ENCODE measurements around the gene DST. TPM values are rescaled to one million over a fixed set of nuclear protein-coding genes. Genes with fewer than 3 reads are reported as not detected.

DST gene
- total and polyA plus RNA-seq, 2 donors (not counting 1 experiment from before 2014, with no cell fraction given) = 1.5 to 1.9 TPM

- TF ChIP-seq EZH2 (IDR thresholded peaks at IDR 0.05; ENCODE audit: borderline replicate concordance, insufficient read depth, low read depth, low read length, poor library complexity, severe bottlenecking) (no peak), CTCF (IDR thresholded peaks at IDR 0.05) (no peak)
- ChIA-PET CTCF (no interaction called here), POLR2A (no interaction called here)
- Histone ChIP-seq H4K20me1 (ENCODE audit: control insufficient read depth, insufficient read depth, low read length, poor library complexity, severe bottlenecking) (no peaks in the 10 kb centered on the region), H3K27me3 (replicated peaks in 1 of 4; ENCODE audit: control extremely low read depth in 1 of 4, control insufficient read depth in 3 of 4, insufficient read depth in 4 of 4, low read length in 3 of 4) (no peaks in the 10 kb centered on the region), H3K4me2 (replicated peaks; ENCODE audit: low read depth, low read length, poor library complexity, severe bottlenecking) (no peak overlapping the region), H3K4me3 (ENCODE audit: control extremely low read depth in 1 of 5, extremely low read depth in 1 of 5, insufficient read depth in 1 of 5, low read depth in 2 of 5, low read length in 4 of 5) (no peak overlapping the region), H3K27ac (ENCODE audit: low read length in 2 of 2) (no peak overlapping the region), H2AFZ (ENCODE audit: insufficient read depth, low read depth, low read length, poor library complexity, severe bottlenecking) (no peak overlapping the region), H3K9me3 (ENCODE audit: control extremely low read depth in 1 of 3, control insufficient read depth in 2 of 3, insufficient read depth in 1 of 3, low read length in 2 of 3) (no peaks in the 10 kb centered on the region), H3K79me2 (ENCODE audit: control insufficient read depth, insufficient read depth, low read length) (no peaks in the 10 kb centered on the region), H3K9ac (ENCODE audit: low read length) (no peak overlapping the region), H3K4me1 (ENCODE audit: control insufficient read depth in 2 of 2, insufficient read depth in 2 of 2, low read length in 2 of 2) (no peaks in the 10 kb centered on the region), H3K36me3 (replicated peaks in 1 of 2; ENCODE audit: control extremely low read depth in 1 of 2, control insufficient read depth in 1 of 2, extremely low read depth in 1 of 2, insufficient read depth in 2 of 2, low read length in 1 of 2) (no peaks in the 10 kb centered on the region)
- intact Hi-C loops (cut with micrococcal nuclease) = no loop called here
- H3K9me3 Mint-ChIP-seq (ENCODE audit: insufficient read depth) = no peaks in the 10 kb centered on the region
- no peak overlapping the region for H3K27ac Mint-ChIP-seq
- no CpG with 5 or more reads among the region's 1 CpG for WGBS (ENCODE audit: insufficient coverage)
- no peak for DNase-seq
- H3K27me3 Mint-ChIP-seq = peaks cover 5% of the 10 kb centered on the region
- H3K4me3 Mint-ChIP-seq = no peak overlapping the region
- no peak for ATAC-seq (ENCODE audit: low read depth)
- H3K4me1 Mint-ChIP-seq = no peaks in the 10 kb centered on the region
Observed at GRCh38 chr6:56652231-56652630, 9.5 kb upstream of the DST start.

DNA sequence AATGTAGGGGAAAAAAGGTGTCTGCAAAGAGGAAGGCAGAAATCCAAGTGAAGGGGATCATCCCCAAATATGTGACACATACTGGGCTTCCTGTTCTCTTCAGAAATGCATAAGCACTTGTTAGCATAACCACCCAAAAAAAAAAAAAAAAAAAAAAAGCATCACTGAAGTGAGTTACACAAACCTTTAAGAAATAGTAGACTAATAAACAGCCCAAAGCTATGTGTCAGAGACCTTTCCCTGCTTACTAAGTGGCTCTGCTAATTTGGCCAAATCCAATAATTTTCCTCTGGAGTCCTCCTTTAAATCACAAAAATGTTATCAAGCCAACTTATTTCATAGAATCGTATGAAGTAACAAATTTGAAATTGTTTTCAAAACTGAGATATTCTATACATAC lies 7.5 kb upstream of the DST start:
- Histone ChIP-seq H4K20me1 (ENCODE audit: control insufficient read depth, insufficient read depth, low read length, poor library complexity, severe bottlenecking) (no peaks in the 10 kb centered on the region), H3K4me3 (ENCODE audit: control extremely low read depth in 1 of 5, extremely low read depth in 1 of 5, insufficient read depth in 1 of 5, low read depth in 2 of 5, low read length in 4 of 5) (no peak overlapping the region), H2AFZ (ENCODE audit: insufficient read depth, low read depth, low read length, poor library complexity, severe bottlenecking) (no peak overlapping the region), H3K9ac (ENCODE audit: low read length) (no peak overlapping the region), H3K9me3 (ENCODE audit: control extremely low read depth in 1 of 3, control insufficient read depth in 2 of 3, insufficient read depth in 1 of 3, low read length in 2 of 3) (no peaks in the 10 kb centered on the region), H3K27me3 (replicated peaks in 1 of 4; ENCODE audit: control extremely low read depth in 1 of 4, control insufficient read depth in 3 of 4, insufficient read depth in 4 of 4, low read length in 3 of 4) (no peaks in the 10 kb centered on the region), H3K27ac (ENCODE audit: low read length in 2 of 2) (no peak overlapping the region), H3K36me3 (replicated peaks in 1 of 2; ENCODE audit: control extremely low read depth in 1 of 2, control insufficient read depth in 1 of 2, extremely low read depth in 1 of 2, insufficient read depth in 2 of 2, low read length in 1 of 2) (no peaks in the 10 kb centered on the region), H3K79me2 (ENCODE audit: control insufficient read depth, insufficient read depth, low read length) (no peaks in the 10 kb centered on the region), H3K4me1 (ENCODE audit: control insufficient read depth in 2 of 2, insufficient read depth in 2 of 2, low read length in 2 of 2) (no peaks in the 10 kb centered on the region), H3K4me2 (replicated peaks; ENCODE audit: low read depth, low read length, poor library complexity, severe bottlenecking) (no peak overlapping the region)
- POLR2A ChIA-PET = no interaction called here
- ATAC-seq (ENCODE audit: low read depth) = no peak
- H3K4me1 Mint-ChIP-seq = no peaks in the 10 kb centered on the region
- no peak for DNase-seq
- H3K4me3 Mint-ChIP-seq = no peak overlapping the region
- CTCF ChIA-PET = interaction anchor here (0.9 kb wide), 1 partner anchor 11 kb away, joined by 3 read pairs; no protein-coding TSS in a partner anchor
- WGBS (ENCODE audit: insufficient coverage) = no CpG with 5 or more reads among the region's 1 CpG
- intact Hi-C loops (cut with micrococcal nuclease) = no loop called here
- peaks cover 5% of the 10 kb centered on the region for H3K27me3 Mint-ChIP-seq
- H3K27ac Mint-ChIP-seq = no peak overlapping the region
- TF ChIP-seq CTCF (IDR thresholded peaks at IDR 0.05) (no peak), EZH2 (IDR thresholded peaks at IDR 0.05; ENCODE audit: borderline replicate concordance, insufficient read depth, low read depth, low read length, poor library complexity, severe bottlenecking) (no peak)
- H3K9me3 Mint-ChIP-seq (ENCODE audit: insufficient read depth) = no peaks in the 10 kb centered on the region

Measured in B cell (primary cell).